HepG2 (cell line): ENCODE results near the gene P4HTM. TPM values are rescaled to one million over a fixed set of nuclear protein-coding genes. Genes with fewer than 3 reads are reported as not detected.

Experiments
- AKNA ChIP-seq: sonication (generic); formaldehyde crosslinking; IDR thresholded peaks from 2 replicates; pipeline ENCODE4 v1.4.0; 2020; ENCODE audit warnings: missing genetic modification reagents, borderline replicate concordance
- CBX1 ChIP-seq: IDR thresholded peaks from one replicate; pipeline ENCODE4 v1.6.1; 2016; ENCODE audit warnings: antibody characterized with exemption, low read depth
- HHEX ChIP-seq: IDR thresholded peaks from 2 replicates; pipeline ENCODE4 v1.6.1; 2016; ENCODE audit warnings: control low read depth
- HMG20A ChIP-seq: IDR thresholded peaks from 2 replicates; pipeline ENCODE4 v1.6.1; 2016; ENCODE audit warnings: borderline replicate concordance
- NFRKB ChIP-seq: fragments of 450-650 bp; IDR thresholded peaks from 2 replicates; pipeline ENCODE4 v1.6.1; 2017
- SP140L ChIP-seq: sonication (generic); formaldehyde crosslinking; IDR thresholded peaks from 2 replicates; pipeline ENCODE4 v1.4.0; 2020; ENCODE audit warnings: missing genetic modification reagents, borderline replicate concordance
- TFAP4 ChIP-seq: sonication (generic); IDR thresholded peaks from 2 replicates; pipeline ENCODE4 v1.6.1; 2016; ENCODE audit warnings: low read depth, borderline replicate concordance
- TRAFD1 ChIP-seq: sonication (generic); formaldehyde crosslinking; IDR thresholded peaks from 2 replicates; pipeline ENCODE4 v1.5.1; 2020; ENCODE audit warnings: missing genetic modification reagents, mild to moderate bottlenecking, borderline replicate concordance
- ZKSCAN1 ChIP-seq: fragments of 150-350 bp; IDR thresholded peaks from 2 replicates; pipeline ENCODE4 v1.6.1; 2014; ENCODE audit warnings: low read length
- ZMYM4 ChIP-seq: sonication (generic); formaldehyde crosslinking; IDR thresholded peaks from 2 replicates; pipeline ENCODE4 v1.8.1; 2023; ENCODE audit warnings: mild to moderate bottlenecking, missing genetic modification reagents
- ZNF280D ChIP-seq: sonication (generic); formaldehyde crosslinking; IDR thresholded peaks from 2 replicates; pipeline ENCODE4 v1.5.1; 2020; ENCODE audit warnings: mild to moderate bottlenecking, missing genetic modification reagents
- ZNF331 ChIP-seq: sonication (generic); formaldehyde crosslinking; IDR thresholded peaks from 2 replicates; pipeline ENCODE4 v1.4.0; 2020; ENCODE audit warnings: missing genetic modification reagents
- ZNF431 ChIP-seq: sonication (generic); formaldehyde crosslinking; IDR thresholded peaks from 2 replicates; pipeline ENCODE4 v1.9.0; 2022; ENCODE audit warnings: missing genetic modification reagents, low read depth, mild to moderate bottlenecking, borderline replicate concordance
- ZNF451 ChIP-seq: sonication (generic); formaldehyde crosslinking; IDR thresholded peaks from 2 replicates; pipeline ENCODE4 v1.5.0; 2020; ENCODE audit warnings: mild to moderate bottlenecking, missing genetic modification reagents
- ZNF546 ChIP-seq: sonication (generic); formaldehyde crosslinking; conservative IDR thresholded peaks from 2 replicates; pipeline ENCODE4 v1.8.1; 2023; ENCODE audit warnings: mild to moderate bottlenecking, missing genetic modification reagents
- ZNF788 ChIP-seq: sonication (generic); formaldehyde crosslinking; IDR thresholded peaks from 2 replicates; pipeline ENCODE4 v1.5.0; 2020; ENCODE audit warnings: mild to moderate bottlenecking, missing genetic modification reagents, borderline replicate concordance
- ZZZ3 ChIP-seq: sonication (generic); formaldehyde crosslinking; IDR thresholded peaks from 2 replicates; pipeline ENCODE4 v1.4.0; 2020; ENCODE audit warnings: missing genetic modification reagents, mild to moderate bottlenecking, borderline replicate concordance
- polyA plus RNA-seq, 8 experiments: library from polyadenylated mRNA; depleted of rRNA in 3 of 8; stranded (reverse) in 7 of 8; unstranded in 1 of 8; fragments of >200 nt; fragmentation: Illumina TruSeq in 4 of 8; extraction: Trizol in 4 of 8; gene quantifications; 2 replicates each; pipeline versions ENCODE4 v1.2.1 to v1.2.3, GENCODE V29; 2011 to 2016; ENCODE audit warnings: low read depth in 4 of 8, missing spikeins in 1 of 8, mixed read lengths in 1 of 8; ENCODE audit not compliant: insufficient read depth in 1 of 8
- total RNA-seq, 5 experiments: library from RNA; depleted of rRNA; stranded (reverse); fragments of >200 nt; fragmentation: Illumina TruSeq; extraction: Trizol; gene quantifications; 2 replicates each; pipeline ENCODE4 v1.2.3, GENCODE V29; 2016; ENCODE audit warnings: low read depth in 1 of 5

Gene P4HTM
- total and polyA plus RNA-seq, 2 of the 13 experiments (the other 11 are each of a cell fraction or from before 2014, with no cell fraction given), result 0.01 TPM; not detected in 1

GRCh38 chr3:49028673-49029562 lies 38.9 kb downstream of the P4HTM start, which contains the start of gene IMPDH2 (continued):
- TF ChIP-seq HMG20A, result no peak
- TF ChIP-seq ZKSCAN1, result no peak
- peak; percentile 88 for TF ChIP-seq ZMYM4 (CRISPR knock-in tag)
- TF ChIP-seq TRAFD1 (CRISPR knock-in tag), result peak; percentile 98
- TF ChIP-seq AKNA, result 0 out of 2 replicates have a peak, but pooled peaks have one; percentile 71
- peak; percentile 81 for TF ChIP-seq CBX1
- no peak; the same call in 1 of the 2 replicates for TF ChIP-seq ZNF546
- no peak for TF ChIP-seq SP140L
- TF ChIP-seq NFRKB, result no peak
- no peak; the same call in 1 of the 2 replicates for TF ChIP-seq ZNF431 (CRISPR knock-in tag)
- peak; percentile 85; the same call in 1 of the 2 replicates for TF ChIP-seq ZNF788 (CRISPR knock-in tag)
- TF ChIP-seq TFAP4, result peak; percentile 43; the same call in 1 of the 2 replicates
- peak; percentile 93 for TF ChIP-seq ZNF331 (CRISPR knock-in tag)
- no peak for TF ChIP-seq ZNF451 (CRISPR knock-in tag)
- TF ChIP-seq ZNF280D (CRISPR knock-in tag), result peak; percentile 78; the same call in 1 of the 2 replicates
- peak; percentile 80 for TF ChIP-seq ZZZ3
- 0 out of 2 replicates have a peak, but pooled peaks have one; percentile 22 for TF ChIP-seq HHEX (CRISPR knock-in tag)
